ENCODE data around the gene BMERB1.
"Not testable (repeated sequence)": the region's sequence is repeated elsewhere in the genome, so short reads cannot be mapped to it uniquely, and the experiment has no call there.

Gene BMERB1

DNA sequence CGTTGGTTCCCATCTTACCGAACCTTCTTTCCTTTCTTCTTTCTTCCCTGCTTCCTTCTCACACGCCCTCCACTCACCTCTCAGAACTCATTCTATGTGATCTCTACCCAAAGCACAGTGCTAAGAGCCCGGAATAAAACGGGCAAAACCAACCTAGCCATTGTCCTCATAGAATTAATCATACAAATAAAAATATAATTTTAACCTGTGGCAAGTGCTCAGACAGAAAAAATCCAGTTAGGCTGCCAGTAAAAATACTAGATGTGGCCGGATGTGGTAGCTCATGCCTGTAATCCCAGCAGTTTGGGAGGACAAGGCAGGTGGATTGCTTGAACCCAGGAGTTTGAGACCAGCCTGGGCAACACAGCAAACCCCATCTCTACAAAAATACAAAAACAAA is 27.0 kb downstream of the BMERB1 start:
- DNase-seq (ENCODE audit: extremely low read depth, low read depth) = no peak
- TF ChIP-seq, protein P1, sequence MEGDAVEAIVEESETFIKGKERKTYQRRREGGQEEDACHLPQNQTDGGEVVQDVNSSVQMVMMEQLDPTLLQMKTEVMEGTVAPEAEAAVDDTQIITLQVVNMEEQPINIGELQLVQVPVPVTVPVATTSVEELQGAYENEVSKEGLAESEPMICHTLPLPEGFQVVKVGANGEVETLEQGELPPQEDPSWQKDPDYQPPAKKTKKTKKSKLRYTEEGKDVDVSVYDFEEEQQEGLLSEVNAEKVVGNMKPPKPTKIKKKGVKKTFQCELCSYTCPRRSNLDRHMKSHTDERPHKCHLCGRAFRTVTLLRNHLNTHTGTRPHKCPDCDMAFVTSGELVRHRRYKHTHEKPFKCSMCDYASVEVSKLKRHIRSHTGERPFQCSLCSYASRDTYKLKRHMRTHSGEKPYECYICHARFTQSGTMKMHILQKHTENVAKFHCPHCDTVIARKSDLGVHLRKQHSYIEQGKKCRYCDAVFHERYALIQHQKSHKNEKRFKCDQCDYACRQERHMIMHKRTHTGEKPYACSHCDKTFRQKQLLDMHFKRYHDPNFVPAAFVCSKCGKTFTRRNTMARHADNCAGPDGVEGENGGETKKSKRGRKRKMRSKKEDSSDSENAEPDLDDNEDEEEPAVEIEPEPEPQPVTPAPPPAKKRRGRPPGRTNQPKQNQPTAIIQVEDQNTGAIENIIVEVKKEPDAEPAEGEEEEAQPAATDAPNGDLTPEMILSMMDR (IDR thresholded peaks at IDR 0.05; ENCODE audit: low read depth, low read length) = no peak

DNA sequence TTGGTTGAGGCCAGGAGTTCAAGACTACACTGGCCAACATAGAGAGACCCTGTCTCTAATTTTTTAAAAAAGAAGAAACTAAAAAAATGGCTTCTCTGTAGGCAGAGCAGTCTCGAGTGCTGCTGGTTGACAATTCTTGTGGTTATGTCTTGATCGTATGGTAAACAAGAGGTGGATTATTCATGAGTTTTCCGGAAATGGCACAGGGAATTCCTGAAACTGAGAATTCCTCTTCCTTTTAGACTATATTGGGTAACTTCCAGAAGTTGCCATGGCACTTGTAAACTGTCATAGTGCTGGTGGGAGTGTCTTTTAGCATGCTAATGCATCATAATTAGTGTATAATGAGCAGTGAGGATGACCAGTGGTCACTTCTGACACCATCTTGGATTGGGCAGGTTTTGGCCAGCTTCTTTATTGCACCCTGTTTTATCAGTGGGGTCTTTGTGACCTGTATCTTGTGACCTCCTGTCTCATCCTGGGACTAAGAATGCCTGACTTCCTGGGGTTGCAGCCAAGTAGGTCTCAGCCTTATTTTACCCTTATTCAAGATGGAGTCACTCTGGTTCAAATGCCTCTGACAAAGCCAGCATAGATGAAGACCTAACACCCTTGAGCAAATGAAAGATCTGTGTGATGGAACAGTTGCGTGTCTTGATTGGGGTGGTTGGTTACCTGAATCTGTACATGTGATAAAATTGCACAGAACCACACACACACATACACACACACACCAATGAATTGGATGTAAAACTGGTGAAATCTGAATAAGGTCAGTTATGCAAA is 30.2 kb downstream of the BMERB1 start:
- TF ChIP-seq, protein P1 (IDR thresholded peaks at IDR 0.05; ENCODE audit: low read depth, low read length) = no peak
- DNase-seq (ENCODE audit: extremely low read depth, low read depth) = no peak

DNA sequence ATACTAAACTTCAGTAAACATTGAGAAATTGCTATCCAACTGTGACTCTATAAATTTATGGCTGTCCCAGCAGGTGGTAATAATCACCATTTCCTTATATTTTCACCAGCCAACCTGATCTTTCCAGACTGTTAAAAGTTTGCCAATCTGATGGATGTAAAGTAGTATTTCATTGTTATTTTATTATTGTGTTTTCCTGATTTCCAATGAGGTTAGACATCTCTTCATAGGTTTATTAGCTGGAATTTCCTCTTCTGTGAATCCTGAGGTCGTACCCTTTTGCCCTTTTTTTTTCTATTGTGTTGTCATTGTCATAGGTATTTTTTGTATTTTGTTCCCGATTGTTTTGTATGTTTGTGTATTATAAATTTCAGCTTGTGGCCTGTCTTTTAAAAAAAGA is 31.7 kb downstream of the BMERB1 start:
- TF ChIP-seq, protein P1 (IDR thresholded peaks at IDR 0.05; ENCODE audit: low read depth, low read length) = no peak
- DNase-seq (ENCODE audit: extremely low read depth, low read depth) = no peak

DNA sequence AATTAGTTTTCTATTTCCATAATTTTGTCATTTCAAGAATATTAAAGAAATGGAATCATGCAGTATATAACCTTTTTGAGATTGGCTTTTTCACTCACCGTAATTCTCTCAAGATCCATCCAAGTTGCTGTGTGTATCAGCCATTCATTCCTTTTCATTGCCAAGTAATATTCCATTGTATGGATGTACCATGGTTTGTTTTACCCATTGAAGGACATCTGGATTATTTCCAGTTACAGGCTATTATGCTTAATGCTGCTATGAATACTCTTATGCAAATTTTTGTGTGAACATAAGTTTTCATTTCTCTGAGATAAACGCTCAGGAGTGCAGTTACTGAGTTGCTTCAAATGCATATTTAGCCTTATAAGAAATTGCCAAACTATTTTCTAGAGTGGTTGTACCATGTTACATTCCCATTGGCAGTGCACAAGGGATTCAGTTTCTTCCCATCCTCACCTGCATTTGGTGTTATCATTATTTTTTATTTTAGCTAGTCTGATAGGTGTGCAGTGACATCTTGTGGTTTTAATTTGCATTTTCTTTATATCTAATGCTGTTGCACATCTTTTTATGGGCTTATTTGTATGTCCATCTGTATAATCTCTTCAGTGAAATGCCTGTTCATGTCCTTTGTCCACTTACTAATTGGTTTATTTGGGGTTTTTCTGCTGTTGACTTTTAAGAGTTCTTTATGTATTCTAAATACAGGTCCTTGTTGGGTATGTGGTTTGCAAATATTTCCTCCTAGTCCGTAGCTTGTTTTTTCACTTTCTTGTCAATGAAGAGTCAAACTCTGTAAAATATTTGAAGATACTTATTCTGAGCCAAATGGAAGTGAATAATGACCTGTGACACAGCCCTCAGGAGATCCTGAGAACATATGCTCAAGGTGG is 32.7 kb downstream of the BMERB1 start:
- TF ChIP-seq, protein P1 (IDR thresholded peaks at IDR 0.05; ENCODE audit: low read depth, low read length) = no peak

DNA sequence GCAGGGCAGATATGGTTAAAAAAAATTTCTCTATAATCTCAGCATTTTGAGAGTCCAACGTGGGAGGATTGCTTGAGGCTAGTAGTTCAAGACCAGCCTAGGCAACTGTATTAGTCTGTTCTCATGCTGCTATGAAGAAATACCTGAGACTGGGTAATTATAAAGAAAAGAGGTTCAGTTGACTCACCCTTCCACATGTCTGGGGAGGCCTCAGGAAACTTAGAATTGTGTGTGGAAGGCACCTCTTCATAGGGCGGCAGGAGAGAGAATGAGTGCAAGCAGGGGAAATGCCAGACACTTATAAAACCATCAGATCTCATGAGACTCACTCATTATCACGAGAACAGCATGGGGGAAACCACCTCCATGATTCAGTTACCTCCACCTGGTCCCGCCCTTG is 42.6 kb downstream of the BMERB1 start:
- DNase-seq (ENCODE audit: extremely low read depth, low read depth) = not testable (repeated sequence)

More for the DNA sequence above, 32.7 kb downstream of the BMERB1 start:
- no peak for DNase-seq (ENCODE audit: extremely low read depth, low read depth)

DNA sequence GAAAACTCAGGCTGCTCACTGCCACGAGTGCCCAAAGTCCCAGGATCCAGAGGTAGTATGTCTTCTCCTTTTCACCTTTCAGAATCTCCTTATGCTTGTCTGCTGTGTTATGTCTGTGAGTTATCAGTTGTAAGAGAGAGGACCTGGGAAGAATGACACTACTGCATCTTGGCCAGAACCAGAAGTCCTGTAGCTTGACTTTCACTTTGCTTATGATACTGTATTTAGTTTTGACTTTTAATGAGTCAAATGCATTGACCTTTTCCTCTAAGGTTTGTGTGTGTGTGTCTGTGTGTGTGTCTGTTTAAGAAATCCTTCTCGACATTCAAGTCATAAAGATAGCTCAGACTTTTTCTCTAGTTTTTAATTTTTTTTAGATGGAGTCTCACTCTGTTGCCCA is 43.4 kb downstream of the BMERB1 start:
- DNase-seq (ENCODE audit: extremely low read depth, low read depth) = no peak
- TF ChIP-seq, protein P1 (IDR thresholded peaks at IDR 0.05; ENCODE audit: low read depth, low read length) = no peak

DNA sequence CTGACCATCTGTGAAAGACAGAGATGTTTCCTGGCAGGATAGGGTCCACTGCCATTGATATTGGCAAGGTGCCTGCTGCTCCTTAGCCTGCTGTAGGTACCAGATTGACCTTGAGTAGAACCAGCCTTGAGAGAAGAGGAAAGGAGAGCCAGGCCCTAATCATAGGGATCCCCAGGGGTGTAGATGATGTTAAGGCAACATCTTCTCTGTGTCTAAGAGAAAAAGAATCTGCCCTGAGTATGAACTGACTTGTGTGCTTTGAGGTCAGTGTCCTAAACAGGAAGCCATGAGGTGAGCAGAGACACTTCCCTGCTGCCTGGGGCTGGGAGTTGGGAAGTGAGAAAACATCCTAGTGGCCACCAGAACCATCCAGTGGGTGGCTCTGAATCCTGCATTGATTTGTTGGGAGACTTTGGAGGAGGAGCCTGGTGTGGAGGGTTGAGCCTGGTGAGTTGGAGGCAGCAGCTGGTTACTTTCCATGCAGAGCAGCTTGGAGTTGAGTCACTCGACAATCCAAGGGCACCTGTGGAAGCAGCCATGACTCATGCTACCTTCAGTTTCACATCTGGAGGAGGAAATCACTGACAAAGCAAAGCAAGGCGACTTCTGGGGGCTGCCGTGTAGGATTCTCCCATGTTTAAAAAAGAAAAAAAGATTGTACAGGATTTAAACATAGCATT is 47.8 kb downstream of the BMERB1 start:
- TF ChIP-seq, protein P1 (IDR thresholded peaks at IDR 0.05; ENCODE audit: low read depth, low read length) = peak; percentile 20
- peak; percentile 82 for DNase-seq (ENCODE audit: extremely low read depth, low read depth)
